GM12875 (cell line): ENCODE measurements around the gene TOR1AIP2.

Experiments
- H3K4me3 ChIP-seq: one replicate; pipeline ENCODE4 v1.5.1; 2011; ENCODE audit warnings: low read depth, low read length, control low read depth
- CTCF ChIP-seq: IDR thresholded peaks from 2 replicates; pipeline ENCODE4 v1.5.1; 2011; ENCODE audit warnings: low read depth, mild to moderate bottlenecking, control low read depth, inconsistent platforms, low read length, moderate library complexity, borderline replicate concordance; ENCODE audit not compliant: insufficient read depth

TOR1AIP2 gene

GRCh38 chr1:179877586-179878265 lies at the start of gene TOR1AIP2:
Gene TOR1AIP2 (minus strand): TSS chr1:179877803. CDS start chr1:179852665, 25,138 bp downstream.
- peak within 1 kb of the TSS; percentile 54 for H3K4me3 ChIP-seq
- TF ChIP-seq CTCF, result no peak

- no peak for TF ChIP-seq CTCF
- H3K4me3 ChIP-seq, result no peak overlapping the region
Observed at GRCh38 chr1:179926850-179927205, 49.2 kb upstream of the TOR1AIP2 start.

- no peak overlapping the region for H3K4me3 ChIP-seq
- TF ChIP-seq CTCF, result no peak
Observed at GRCh38 chr1:179925922-179926849, 48.6 kb upstream of the TOR1AIP2 start.

GRCh38 chr1:179925302-179925701 lies 47.7 kb upstream of the TOR1AIP2 start:
- TF ChIP-seq CTCF, result no peak
- H3K4me3 ChIP-seq, result no peak overlapping the region

GRCh38 chr1:179924268-179924667 lies 46.7 kb upstream of the TOR1AIP2 start:
- no peak for TF ChIP-seq CTCF
- H3K4me3 ChIP-seq, result no peak overlapping the region

- no peak for TF ChIP-seq CTCF
- no peak overlapping the region for H3K4me3 ChIP-seq
Observed at GRCh38 chr1:179923029-179923428, 45.4 kb upstream of the TOR1AIP2 start.
